Smooth muscle cell (in vitro differentiated cells): ENCODE measurements around the gene BAIAP3. TPM values are rescaled to one million over a fixed set of nuclear protein-coding genes. Genes with fewer than 3 reads are reported as not detected.

Experiments
- DNase-seq: peaks from one replicate; lab custom pipeline; 2025; ENCODE audit not compliant: unreplicated experiment; lab: John Stamatoyannopoulos, UW
- H2AFZ ChIP-seq: fragments of 200-600 bp; sonication (generic); 2 replicates; pipeline ENCODE4 v1.6.0; 2016; ENCODE audit warnings: antibody characterized with exemption, low read depth, mild to moderate bottlenecking
- H3F3A ChIP-seq: fragments of 200-600 bp; sonication (generic); 2 replicates; pipeline ENCODE4 v1.6.0; 2017; ENCODE audit warnings: antibody characterized with exemption, low read depth
- H3K27ac ChIP-seq: fragments of 200-600 bp; sonication (generic); 2 replicates; pipeline ENCODE4 v1.5.1; 2016; ENCODE audit warnings: low read depth, mild to moderate bottlenecking
- H3K27me3 ChIP-seq: fragments of 200-600 bp; sonication (generic); 2 replicates; pipeline ENCODE4 v1.6.1; 2016; ENCODE audit warnings: low read depth, mild to moderate bottlenecking
- H3K36me3 ChIP-seq: fragments of 200-600 bp; sonication (generic); 2 replicates; pipeline ENCODE4 v1.5.1; 2016; ENCODE audit warnings: low read depth
- H3K4me1 ChIP-seq: fragments of 200-600 bp; sonication (generic); 2 replicates; pipeline ENCODE4 v1.5.1; 2016; ENCODE audit warnings: low read depth
- H3K4me2 ChIP-seq: fragments of 200-600 bp; sonication (generic); 2 replicates; pipeline ENCODE4 v1.6.0; 2016; ENCODE audit warnings: mild to moderate bottlenecking
- H3K4me3 ChIP-seq: fragments of 200-600 bp; sonication (generic); 2 replicates; pipeline ENCODE4 v1.5.1; 2016; ENCODE audit warnings: mild to moderate bottlenecking
- H3K79me2 ChIP-seq: fragments of 200-600 bp; sonication (generic); 2 replicates; pipeline ENCODE4 v1.6.0; 2016; ENCODE audit warnings: low read depth, mild to moderate bottlenecking
- H3K9ac ChIP-seq: fragments of 200-600 bp; sonication (generic); 2 replicates; pipeline ENCODE4 v1.6.0; 2016; ENCODE audit warnings: low read depth
- H3K9me3 ChIP-seq: fragments of 200-600 bp; sonication (generic); replicated peaks from 2 replicates; pipeline ENCODE4 v1.5.1; 2016; ENCODE audit warnings: low read depth
- H4K20me1 ChIP-seq: fragments of 200-600 bp; sonication (generic); 2 replicates; pipeline ENCODE4 v1.6.0; 2016; ENCODE audit warnings: low read depth
- WGBS: methylation state at CpG from one replicate; pipeline ENCODE4 v1.1.7; 2016; ENCODE audit warnings: low lambda C conversion rate; 5-methylcytosine and 5-hydroxymethylcytosine counted together
- polyA plus RNA-seq: library from polyadenylated mRNA; unstranded; fragments of >200 nt; fragmentation: Nextera tagmentation; extraction: Ambion mirVana; gene quantifications from 2 replicates; pipeline ENCODE4 v1.2.1, GENCODE V29; 2016
- total RNA-seq: library from RNA; depleted of rRNA; stranded (reverse); fragments of >200 nt; gene quantifications from 2 replicates; pipeline ENCODE4 v1.2.3, GENCODE V29; 2014
- TF ChIP-seq, protein P1 (sequence below): fragments of 200-600 bp; sonication (generic); IDR thresholded peaks from 2 replicates; pipeline ENCODE4 v1.5.1; 2017; ENCODE audit warnings: borderline replicate concordance, mild to moderate bottlenecking, antibody characterized with exemption; ENCODE audit not compliant: insufficient read depth, poor library complexity, severe bottlenecking

The BAIAP3 gene
- total and polyA plus RNA-seq, 2 experiments from 2014 or later = 0.31 to 0.51 TPM

DNA sequence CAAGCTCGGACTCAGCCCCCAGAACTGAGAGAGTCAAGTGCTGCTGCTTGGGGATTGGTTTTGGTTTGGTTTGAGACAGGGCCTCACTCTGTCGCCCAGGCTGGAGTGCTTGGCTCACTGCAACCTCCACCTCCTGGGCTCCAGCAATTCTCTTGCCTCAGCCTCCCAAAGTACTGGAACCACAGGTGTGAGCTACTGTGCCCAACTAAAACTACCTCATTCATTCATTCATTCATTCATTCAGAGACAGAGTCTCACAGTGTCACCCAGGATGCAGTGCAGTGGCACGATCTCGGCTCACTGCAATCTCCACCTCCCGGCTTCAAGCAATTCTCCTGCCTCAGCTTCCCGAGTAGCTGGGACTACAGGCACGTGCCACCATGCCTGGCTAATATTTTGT is 56.3 kb downstream of the BAIAP3 start:
- H3K4me2 ChIP-seq = no peak overlapping the region
- H4K20me1 ChIP-seq = no peaks in the 10 kb centered on the region
- no peaks in the 10 kb centered on the region for H3K79me2 ChIP-seq
- 95% methylated on average over 7 of the region's 7 CpGs for WGBS
- H3K36me3 ChIP-seq = no peaks in the 10 kb centered on the region
- H3K4me3 ChIP-seq = no peak overlapping the region
- TF ChIP-seq, protein P1, sequence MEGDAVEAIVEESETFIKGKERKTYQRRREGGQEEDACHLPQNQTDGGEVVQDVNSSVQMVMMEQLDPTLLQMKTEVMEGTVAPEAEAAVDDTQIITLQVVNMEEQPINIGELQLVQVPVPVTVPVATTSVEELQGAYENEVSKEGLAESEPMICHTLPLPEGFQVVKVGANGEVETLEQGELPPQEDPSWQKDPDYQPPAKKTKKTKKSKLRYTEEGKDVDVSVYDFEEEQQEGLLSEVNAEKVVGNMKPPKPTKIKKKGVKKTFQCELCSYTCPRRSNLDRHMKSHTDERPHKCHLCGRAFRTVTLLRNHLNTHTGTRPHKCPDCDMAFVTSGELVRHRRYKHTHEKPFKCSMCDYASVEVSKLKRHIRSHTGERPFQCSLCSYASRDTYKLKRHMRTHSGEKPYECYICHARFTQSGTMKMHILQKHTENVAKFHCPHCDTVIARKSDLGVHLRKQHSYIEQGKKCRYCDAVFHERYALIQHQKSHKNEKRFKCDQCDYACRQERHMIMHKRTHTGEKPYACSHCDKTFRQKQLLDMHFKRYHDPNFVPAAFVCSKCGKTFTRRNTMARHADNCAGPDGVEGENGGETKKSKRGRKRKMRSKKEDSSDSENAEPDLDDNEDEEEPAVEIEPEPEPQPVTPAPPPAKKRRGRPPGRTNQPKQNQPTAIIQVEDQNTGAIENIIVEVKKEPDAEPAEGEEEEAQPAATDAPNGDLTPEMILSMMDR = no peak
- no peak for DNase-seq
- H2AFZ ChIP-seq = no peak overlapping the region
- H3K27me3 ChIP-seq = no peaks in the 10 kb centered on the region
- H3K9me3 ChIP-seq = no peaks in the 10 kb centered on the region
- no peak overlapping the region for H3K9ac ChIP-seq
- no peaks in the 10 kb centered on the region for H3K4me1 ChIP-seq
- H3F3A ChIP-seq = no peaks in the 10 kb centered on the region
- H3K27ac ChIP-seq = no peak overlapping the region

GRCh38 chr16:1390239-1390779 is 56.9 kb downstream of the BAIAP3 start:
- no peak for DNase-seq
- no peak overlapping the region for H2AFZ ChIP-seq
- H3K27me3 ChIP-seq = no peaks in the 10 kb centered on the region
- no peaks in the 10 kb centered on the region for H3K9me3 ChIP-seq
- no peak overlapping the region for H3K4me3 ChIP-seq
- no peak overlapping the region for H3K9ac ChIP-seq
- no peaks in the 10 kb centered on the region for H3F3A ChIP-seq
- H3K27ac ChIP-seq = no peak overlapping the region
- TF ChIP-seq, protein P1 = no peak
- 91% methylated on average over 28 of the region's 28 CpGs for WGBS
- no peaks in the 10 kb centered on the region for H4K20me1 ChIP-seq
- H3K4me1 ChIP-seq = no peaks in the 10 kb centered on the region
- no peaks in the 10 kb centered on the region for H3K79me2 ChIP-seq
- H3K4me2 ChIP-seq = no peak overlapping the region
- H3K36me3 ChIP-seq = no peaks in the 10 kb centered on the region

- H3K9ac ChIP-seq = no peak overlapping the region
- H3K79me2 ChIP-seq = no peaks in the 10 kb centered on the region
- H4K20me1 ChIP-seq = no peaks in the 10 kb centered on the region
- no peaks in the 10 kb centered on the region for H3K4me1 ChIP-seq
- H3F3A ChIP-seq = no peaks in the 10 kb centered on the region
- H3K36me3 ChIP-seq = no peaks in the 10 kb centered on the region
- H2AFZ ChIP-seq = no peak overlapping the region
- no peaks in the 10 kb centered on the region for H3K9me3 ChIP-seq
- no peak overlapping the region for H3K4me3 ChIP-seq
- 96% methylated on average over 17 of the region's 17 CpGs for WGBS
- TF ChIP-seq, protein P1 = no peak
- H3K27ac ChIP-seq = no peak overlapping the region
- no peak overlapping the region for H3K4me2 ChIP-seq
- H3K27me3 ChIP-seq = no peaks in the 10 kb centered on the region
- DNase-seq = no peak
Observed at GRCh38 chr16:1392826-1393225, 59.4 kb downstream of the BAIAP3 start.

DNA sequence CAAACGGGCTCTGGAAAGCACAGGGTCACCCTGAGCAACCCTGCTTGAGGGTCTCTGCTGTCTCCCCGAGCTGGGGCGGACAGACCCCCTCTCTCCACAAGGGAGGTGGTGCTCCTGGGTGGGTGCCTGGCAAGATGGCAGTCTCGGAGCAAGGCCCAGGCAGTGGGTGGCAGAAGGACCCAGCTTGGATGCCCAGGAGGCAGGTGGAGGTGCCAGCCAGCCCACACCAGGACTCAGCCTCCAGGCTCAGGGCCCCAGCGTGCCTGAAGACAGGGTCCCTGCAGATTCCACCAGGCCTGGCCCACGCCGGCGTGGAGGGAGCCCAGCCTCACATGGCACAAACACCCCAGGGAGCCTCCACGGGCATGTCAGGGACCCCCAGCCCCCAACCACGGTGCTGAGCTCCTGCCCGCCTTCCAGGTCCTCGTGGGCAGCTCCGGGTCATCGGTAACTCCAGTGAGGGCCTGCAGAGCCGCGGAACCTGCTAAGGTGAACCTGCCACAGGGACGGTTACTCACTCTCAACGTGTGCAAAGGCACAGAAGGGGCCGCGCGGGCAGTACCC is 60.2 kb downstream of the BAIAP3 start:
- Histone ChIP-seq H3K79me2 (no peaks in the 10 kb centered on the region), H3K9ac (no peak overlapping the region), H3K4me3 (no peak overlapping the region), H3K9me3 (no peaks in the 10 kb centered on the region), H3F3A (no peaks in the 10 kb centered on the region), H3K27me3 (no peaks in the 10 kb centered on the region), H4K20me1 (no peaks in the 10 kb centered on the region), H3K4me1 (no peaks in the 10 kb centered on the region), H3K27ac (no peak overlapping the region), H3K36me3 (no peaks in the 10 kb centered on the region), H3K4me2 (no peak overlapping the region), H2AFZ (no peak overlapping the region)
- TF ChIP-seq, protein P1 = no peak
- no peak for DNase-seq
- 97% methylated on average over 21 of the region's 21 CpGs for WGBS
